ENCODE data around the gene PAX6. TPM values are rescaled to one million over a fixed set of nuclear protein-coding genes. Genes with fewer than 3 reads are reported as not detected.

Gene PAX6
- not detected for total RNA-seq

GRCh38 chr11:31810779-31811647, at the start of gene PAX6:
TSS of gene PAX6 (minus strand) at chr11:31811322. CDS start at chr11:31806411, 4,911 bp downstream.
- DNase-seq (ENCODE audit: low spot score), result no peak

DNA sequence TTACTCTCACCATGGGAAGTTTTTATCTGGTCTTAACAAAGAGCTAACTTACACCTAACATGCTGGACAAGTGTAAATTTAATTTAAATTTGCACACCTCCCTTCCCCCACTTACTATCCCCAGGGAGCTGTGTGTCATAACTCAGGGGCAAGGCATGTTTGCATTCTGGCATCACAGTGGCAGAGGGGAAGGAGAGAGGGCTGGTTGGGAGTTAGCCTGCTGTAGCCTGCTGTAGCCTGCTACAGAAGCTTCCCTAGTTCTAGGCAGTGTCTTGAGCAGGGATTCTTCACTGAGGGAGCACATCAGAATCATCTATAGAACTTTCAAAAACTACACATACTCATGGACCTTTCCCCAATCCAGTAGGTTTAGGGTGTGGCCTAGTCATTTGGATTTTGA, 49.3 kb upstream of the PAX6 start:
- no peak for DNase-seq (ENCODE audit: low spot score)

DNA sequence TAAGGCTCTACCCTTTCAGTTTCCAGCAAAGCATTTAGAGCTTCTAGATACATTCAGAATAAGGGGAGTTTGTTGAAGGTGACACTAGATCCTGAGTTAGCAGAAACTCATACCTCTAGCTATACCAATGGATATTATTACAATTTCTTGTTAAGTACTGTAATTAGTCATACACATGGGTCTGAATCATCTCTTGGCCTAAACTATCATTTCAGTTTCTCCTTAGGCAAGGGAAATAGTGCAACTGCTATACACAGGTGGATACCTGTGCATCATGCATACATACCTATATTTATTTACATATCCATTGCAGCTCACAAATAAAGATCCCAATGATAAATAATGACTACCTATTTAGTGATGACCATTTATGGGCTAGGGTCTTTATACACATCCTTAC, 45.1 kb upstream of the PAX6 start:
- no peak for DNase-seq (ENCODE audit: low spot score)

GRCh38 chr11:31855466-31855865, 44.3 kb upstream of the PAX6 start:
- DNase-seq (ENCODE audit: low spot score), result no peak

DNA sequence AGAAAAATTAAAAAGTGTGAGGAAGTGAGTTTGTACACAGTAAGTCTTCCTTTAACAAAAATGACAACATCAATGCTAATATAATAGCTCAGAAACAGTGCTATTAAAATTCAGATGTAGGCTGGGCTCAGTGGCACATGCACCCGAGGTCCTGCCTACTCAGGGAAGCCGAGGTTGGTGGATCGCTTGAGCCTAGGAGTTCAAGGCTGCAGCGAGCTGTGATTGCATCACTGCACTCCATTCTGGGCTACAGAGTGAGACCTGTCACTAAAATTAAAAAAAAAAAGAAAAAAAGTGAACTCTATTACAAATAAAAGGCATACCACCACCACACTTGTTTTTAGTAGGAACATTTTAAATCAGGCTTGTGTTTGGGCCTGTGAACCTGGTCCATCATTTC, 39.2 kb upstream of the PAX6 start:
- DNase-seq (ENCODE audit: low spot score), result no peak

GRCh38 chr11:31847761-31848160, 36.6 kb upstream of the PAX6 start:
- DNase-seq (ENCODE audit: low spot score), result no peak

DNA sequence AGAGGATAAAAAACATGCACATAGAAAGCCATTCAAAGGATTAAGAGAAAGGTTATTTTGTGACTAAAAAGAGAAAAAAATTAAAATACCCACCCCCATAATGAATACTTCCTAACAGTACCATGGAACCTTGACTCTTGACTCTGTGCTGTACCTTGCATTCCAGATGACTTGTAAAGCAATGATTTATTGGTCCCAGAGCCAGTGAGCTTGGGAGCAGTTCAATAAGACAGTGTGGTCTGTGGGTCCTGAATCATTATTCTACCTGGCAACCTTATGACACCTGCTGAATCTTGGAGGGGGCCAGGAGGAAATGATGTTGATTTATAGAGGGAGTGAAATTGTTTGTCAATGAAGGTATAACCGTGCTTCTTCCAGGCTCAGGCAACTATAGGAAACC, 34.2 kb upstream of the PAX6 start:
- DNase-seq (ENCODE audit: low spot score), result no peak

- DNase-seq (ENCODE audit: low spot score), result no peak
Observed at GRCh38 chr11:31844351-31844750, 33.2 kb upstream of the PAX6 start.

DNA sequence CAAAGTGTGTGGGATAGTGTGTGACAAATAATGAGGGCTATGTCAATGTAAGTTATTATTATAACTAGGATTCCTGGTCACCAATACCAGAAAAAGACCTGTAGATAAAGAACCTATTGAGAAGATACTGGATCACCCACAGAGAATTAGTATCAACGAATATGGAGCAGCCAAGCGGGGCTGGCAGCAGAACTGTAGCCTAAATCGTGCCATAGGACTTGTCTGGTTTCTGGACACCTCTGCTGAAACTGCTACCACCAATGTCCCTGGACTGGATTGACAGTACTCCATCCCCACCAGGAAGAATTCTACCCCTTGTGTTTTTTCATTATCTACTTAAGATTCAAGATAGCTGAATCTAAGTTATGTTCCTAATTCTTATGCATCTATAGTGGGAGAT, 30.3 kb upstream of the PAX6 start:
- no peak for DNase-seq (ENCODE audit: low spot score)

DNA sequence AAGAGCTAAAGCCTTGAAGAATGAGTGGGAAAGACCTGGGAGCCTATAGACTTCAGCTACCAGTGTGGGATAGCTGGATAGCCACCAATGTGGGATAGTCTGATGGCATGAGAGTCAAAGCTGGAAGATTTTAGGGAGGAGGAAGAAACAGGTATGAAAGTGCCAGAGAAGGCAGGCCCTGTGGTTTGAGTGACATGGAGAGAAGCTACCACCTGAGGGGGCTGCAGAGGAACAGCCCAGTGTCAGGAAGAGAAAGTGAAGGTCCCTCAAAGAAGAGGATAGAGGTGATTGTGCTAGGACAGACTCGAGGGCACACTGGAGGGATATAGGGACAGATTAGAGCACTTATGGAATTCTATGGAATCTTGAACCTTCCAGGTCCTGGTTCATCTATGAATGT, 23.1 kb upstream of the PAX6 start:
- no peak for DNase-seq (ENCODE audit: low spot score)

GRCh38 chr11:31830406-31830805, 19.3 kb upstream of the PAX6 start:
- DNase-seq (ENCODE audit: low spot score), result no peak

DNA sequence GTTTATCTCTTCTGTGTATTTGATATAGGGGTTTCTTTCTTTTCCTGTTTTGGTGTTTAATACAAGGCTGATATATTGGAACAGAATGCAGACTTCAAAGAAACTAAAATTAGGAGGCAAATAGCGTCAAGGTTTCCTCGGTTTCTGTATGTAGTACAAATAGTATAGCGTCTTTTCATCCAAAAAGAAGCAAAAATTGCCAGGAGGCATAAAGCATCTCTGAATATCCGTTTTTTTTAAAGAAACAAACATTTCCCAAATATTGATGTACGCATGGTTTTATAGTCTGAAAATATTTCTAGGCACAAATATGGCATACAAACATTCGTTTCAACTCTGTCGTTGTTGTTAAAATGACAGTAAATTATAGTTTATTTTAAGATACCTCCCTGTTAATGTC, 17.1 kb upstream of the PAX6 start:
- DNase-seq (ENCODE audit: low spot score), result no peak

GRCh38 chr11:31827455-31828206, 16.5 kb upstream of the PAX6 start:
- no peak for DNase-seq (ENCODE audit: low spot score)

DNA sequence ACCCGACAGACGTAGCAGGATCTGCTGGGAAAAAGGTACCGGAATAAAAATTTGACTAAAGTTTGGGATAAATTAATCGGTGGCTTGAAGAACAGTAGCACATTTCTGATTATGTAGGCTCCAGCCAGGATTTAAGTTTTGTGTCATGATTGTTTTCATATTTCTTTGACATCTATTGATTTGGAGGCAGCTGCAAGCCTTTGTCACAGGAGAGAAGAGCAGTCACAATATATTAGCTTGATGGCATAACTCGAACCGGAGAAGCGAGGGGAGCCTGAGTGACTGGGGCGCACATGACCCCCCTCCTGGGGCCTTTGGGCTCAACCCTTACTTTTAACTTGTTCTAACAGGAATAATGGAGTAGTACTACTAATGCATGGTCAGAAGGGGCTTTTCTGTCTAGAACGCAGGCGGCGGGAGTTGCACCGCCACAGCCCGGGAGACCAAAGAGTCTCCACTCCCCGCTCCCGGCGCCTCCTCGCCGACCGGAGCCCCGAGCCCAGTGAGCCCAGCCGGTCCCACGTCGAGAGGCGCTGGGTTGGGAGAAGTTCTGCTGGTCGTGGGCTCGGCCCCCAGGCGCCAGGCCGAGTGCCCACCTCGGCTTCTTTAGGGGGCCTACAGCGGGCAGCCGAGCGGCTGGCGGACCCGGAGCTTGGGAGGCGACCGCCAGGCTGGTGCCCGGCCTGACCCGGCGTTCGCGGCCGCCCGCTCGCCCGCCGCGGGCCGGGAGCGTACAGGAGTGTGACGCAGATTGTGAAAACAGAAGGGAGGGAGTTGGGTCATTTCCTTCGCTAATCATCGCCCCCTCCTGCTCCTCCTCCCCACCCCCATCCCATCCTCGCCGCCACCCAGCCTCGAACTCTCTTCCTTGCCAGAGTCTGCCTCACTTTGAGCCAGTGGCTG, 15.7 kb upstream of the PAX6 start:
- DNase-seq (ENCODE audit: low spot score), result no peak

- DNase-seq (ENCODE audit: low spot score), result no peak
Observed at GRCh38 chr11:31825838-31826484, 14.8 kb upstream of the PAX6 start.

DNA sequence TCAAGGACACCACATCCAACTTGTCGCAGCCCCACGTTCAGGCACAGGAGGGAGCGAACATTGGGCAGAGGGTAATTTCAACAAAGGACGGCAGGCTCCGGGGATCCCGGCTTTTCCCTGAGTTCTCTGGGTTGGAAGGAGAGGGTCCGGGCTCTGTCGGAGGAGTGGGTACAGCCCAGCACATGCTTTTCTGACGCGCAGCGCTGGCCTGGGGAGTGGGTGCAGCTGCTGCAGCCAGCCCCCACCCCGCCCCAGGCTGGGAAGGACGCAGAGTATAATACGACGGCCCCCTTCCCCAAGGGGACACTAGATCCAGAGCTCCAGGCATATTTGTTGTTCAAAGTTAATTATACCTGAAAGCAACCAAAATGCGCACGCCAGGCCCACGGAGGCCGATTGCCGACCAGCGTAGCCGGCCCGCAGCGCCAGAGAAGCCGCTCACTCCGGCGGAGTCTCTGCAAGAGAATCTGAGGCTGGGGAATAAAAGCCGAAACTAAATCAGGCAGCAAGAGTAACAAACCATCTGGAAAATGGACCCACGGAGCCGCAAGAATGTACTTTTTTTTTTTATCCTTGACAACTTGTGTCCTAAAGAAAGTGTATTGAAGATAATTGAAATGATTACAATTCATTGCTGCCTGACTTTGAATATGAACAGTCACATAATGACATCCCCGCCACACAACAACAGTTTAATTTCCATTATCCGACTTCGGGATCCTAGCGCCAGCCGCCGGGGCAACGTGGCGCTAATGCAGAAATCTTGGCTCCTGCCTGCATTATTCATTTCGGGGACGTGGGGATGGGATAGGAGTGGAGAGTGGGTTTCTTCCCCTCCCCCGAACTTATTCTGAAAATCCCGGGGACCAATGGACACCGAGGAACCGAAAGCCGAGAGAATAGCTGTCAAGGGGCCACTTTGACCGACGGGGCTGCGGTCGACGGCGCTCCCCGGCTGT, 14.0 kb upstream of the PAX6 start:
- DNase-seq (ENCODE audit: low spot score), result no peak

DNA sequence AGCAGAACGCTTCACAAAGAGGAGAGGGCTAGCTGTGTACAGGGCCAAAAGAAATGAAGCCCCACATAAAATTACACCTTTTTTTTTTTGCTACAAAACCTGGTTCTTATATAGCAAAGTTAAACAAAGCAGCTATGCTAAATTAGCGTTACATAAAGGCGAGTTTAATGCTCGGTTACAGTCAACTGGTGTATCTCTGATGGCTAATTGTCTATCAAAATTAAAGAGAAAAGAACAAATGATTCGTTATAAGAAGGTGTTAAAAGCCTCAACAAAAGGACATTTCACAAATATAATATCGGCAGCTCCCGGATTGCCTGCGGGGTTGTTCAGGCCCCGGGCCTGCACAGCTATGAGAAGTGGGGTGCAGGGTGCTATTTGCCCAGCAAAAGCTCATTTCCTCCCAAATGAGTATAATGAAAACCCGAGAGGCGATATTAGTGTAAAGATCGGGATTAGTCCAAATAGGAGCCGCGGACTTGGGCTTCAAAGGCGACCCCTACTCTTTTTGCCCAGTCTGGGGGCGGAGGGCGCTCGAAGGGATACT, 13.3 kb upstream of the PAX6 start:
- no peak for DNase-seq (ENCODE audit: low spot score)

DNA sequence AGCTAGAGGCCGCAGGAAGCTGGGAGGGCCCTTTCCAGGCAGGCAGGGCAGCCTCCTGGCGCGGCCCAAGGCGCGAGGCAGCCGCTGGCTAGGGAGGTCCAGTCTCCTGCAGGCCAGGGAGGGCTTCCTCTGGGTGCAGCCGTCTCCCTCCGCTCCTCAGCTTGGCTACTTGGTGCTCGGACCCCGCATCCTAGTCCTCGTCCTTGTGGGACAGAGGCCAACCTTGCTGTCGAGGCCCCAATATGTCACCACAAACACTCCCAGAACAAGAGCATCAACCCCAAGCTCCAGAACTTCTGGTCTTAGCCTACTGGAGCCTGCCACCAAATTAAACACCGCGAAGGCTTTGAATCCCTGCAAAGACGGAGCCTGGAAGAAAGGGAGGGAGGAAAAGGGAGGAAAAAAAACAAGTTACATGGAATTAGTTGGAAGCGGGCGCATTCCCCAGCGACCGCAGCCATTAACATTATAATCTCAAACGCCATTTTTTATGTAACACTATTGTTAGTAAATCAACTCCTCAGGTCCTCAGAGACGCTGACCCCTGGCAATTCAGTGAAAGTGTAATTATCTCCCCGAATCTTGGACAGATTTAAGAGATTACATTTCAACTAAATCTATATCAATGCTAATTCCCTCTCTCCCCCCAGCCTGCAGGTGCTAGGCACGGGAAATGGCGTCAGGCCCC, 12.7 kb upstream of the PAX6 start:
- DNase-seq (ENCODE audit: low spot score), result no peak

DNA sequence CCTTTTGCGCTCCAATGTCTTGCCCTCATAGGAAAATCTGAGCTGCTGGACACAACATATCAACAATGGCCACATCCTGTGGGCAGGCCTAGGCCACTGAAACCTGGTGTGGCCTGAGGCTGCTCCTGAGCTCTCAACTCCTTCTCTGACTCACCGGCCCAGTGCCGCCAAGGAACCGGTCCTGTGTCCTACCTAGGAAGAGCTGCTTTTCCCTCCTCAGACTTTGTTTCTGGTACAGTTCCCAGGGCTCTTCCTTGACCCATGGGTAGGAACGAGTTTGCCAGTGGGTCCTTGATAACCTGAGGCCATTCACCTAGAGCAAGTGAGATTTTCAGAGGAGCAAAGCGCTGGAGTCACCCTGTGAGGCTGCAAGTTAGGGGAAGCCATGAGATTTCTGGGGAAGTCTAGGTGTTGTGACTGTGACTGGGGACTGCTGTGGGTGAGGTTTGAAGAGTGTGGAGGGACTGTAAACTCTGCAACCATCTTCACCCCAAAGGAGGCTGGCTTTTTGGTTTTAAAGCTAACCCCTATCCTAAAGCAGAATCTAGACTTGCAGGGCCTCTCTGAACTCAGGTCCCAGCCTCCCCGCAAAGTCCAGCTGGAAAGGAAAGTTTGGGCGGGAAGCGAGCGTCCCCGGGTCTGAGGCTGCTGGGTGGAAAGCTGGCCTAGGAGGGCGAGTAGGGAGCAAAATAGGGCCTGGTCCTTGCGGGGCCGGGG, 12.0 kb upstream of the PAX6 start:
- no peak for DNase-seq (ENCODE audit: low spot score)
